H1 (cell line): ENCODE results near the gene ITGA11. TPM values are rescaled to one million over a fixed set of nuclear protein-coding genes. Genes with fewer than 3 reads are reported as not detected.

Experiments used
- CTCF ChIA-PET: fragments of 300-600 bp; sonication (Branson Sonifier 250); formaldehyde crosslinking; loops from one replicate; lab custom pipeline; 2021; ENCODE audit not compliant: partially characterized antibody; lab: Charles Lee
- POLR2A ChIA-PET: fragments of 300-600 bp; sonication (Branson Sonifier 250); formaldehyde crosslinking; loops from one replicate; lab custom pipeline; 2021; ENCODE audit warnings: inconsistent platforms; ENCODE audit not compliant: partially characterized antibody; lab: Charles Lee
- DNase-seq, 2 experiments: peaks; one replicate each; pipeline versions ENCODE4 v3.0.0 to v3.0.0-alpha.2; 2010 to 2022; ENCODE audit warnings: low spot score in 2 of 2, low read depth in 1 of 2, mixed read lengths in 1 of 2
- FAIRE-seq: peaks from 2 replicates; lab custom pipeline; 2011; peaks lifted over from hg19 to GRCh38; lab: Jason Lieb, UNC
- H2AFZ ChIP-seq: 2 replicates; pipeline ENCODE4 v1.8.1; 2012; ENCODE audit warnings: low read length, inconsistent platforms
- H2AK5ac ChIP-seq: 2 replicates; pipeline ENCODE4 v1.6.1; 2013; ENCODE audit warnings: low read depth, low read length
- H2BK120ac ChIP-seq: replicated peaks from 2 replicates; pipeline ENCODE3; 2013; ENCODE audit warnings: low read depth, low read length, inconsistent platforms
- H2BK12ac ChIP-seq: 2 replicates; pipeline ENCODE4 v1.6.1; 2013; ENCODE audit warnings: low read depth, low read length
- H2BK15ac ChIP-seq: 2 replicates; pipeline ENCODE4 v1.6.1; 2013; ENCODE audit warnings: low read length
- H2BK20ac ChIP-seq: 2 replicates; pipeline ENCODE4 v1.6.1; 2013; ENCODE audit warnings: low read length
- H2BK5ac ChIP-seq: 2 replicates; pipeline ENCODE4 v1.6.1; 2013; ENCODE audit warnings: low read depth, low read length
- H3K14ac ChIP-seq: 2 replicates; pipeline ENCODE4 v1.6.1; 2013; ENCODE audit warnings: inconsistent platforms; ENCODE audit not compliant: insufficient read length
- H3K18ac ChIP-seq: 2 replicates; pipeline ENCODE4 v1.6.1; 2013; ENCODE audit warnings: low read length; ENCODE audit errors: extremely low read depth
- H3K23ac ChIP-seq: 2 replicates; pipeline ENCODE4 v1.6.1; 2013; ENCODE audit warnings: inconsistent platforms; ENCODE audit not compliant: insufficient read length
- H3K23me2 ChIP-seq: 2 replicates; pipeline ENCODE4 v1.6.1; 2013; ENCODE audit warnings: low read depth, low read length
- H3K27ac ChIP-seq: 2 replicates; pipeline ENCODE4 v1.6.1; 2011; ENCODE audit warnings: low read depth, low read length, inconsistent platforms
- H3K27me3 ChIP-seq, 4 experiments: replicated peaks in 1 of 4; 1 replicate in 1 of 4; 2 replicates in 3 of 4; pipeline versions ENCODE4 v1.6.1 to v1.8.1; 2011 to 2013; ENCODE audit warnings: low read length in 3 of 4, mild to moderate bottlenecking in 3 of 4, inconsistent platforms in 2 of 4, mixed read lengths in 2 of 4, moderate library complexity in 1 of 4; ENCODE audit not compliant: control insufficient read depth in 3 of 4, insufficient read depth in 3 of 4; ENCODE audit errors: extremely low read depth in 1 of 4
- H3K36me3 ChIP-seq, 4 experiments: 2 replicates each; pipeline versions ENCODE4 v1.6.1 to v1.8.1; 2011 to 2013; ENCODE audit warnings: mild to moderate bottlenecking in 4 of 4, low read length in 3 of 4, moderate library complexity in 2 of 4, control low read depth in 1 of 4, inconsistent platforms in 1 of 4; ENCODE audit not compliant: insufficient read depth in 4 of 4, control insufficient read depth in 2 of 4
- H3K4ac ChIP-seq: replicated peaks from 2 replicates; pipeline ENCODE3; 2013; ENCODE audit warnings: low read length, low read depth, mixed read lengths, inconsistent platforms; ENCODE audit not compliant: insufficient read length
- H3K4me1 ChIP-seq, 4 experiments: replicated peaks in 1 of 4; 1 replicate in 1 of 4; 2 replicates in 3 of 4; pipeline versions ENCODE4 v1.6.1 to v1.8.1; 2011 to 2013; ENCODE audit warnings: low read length in 3 of 4, inconsistent platforms in 2 of 4, mixed read lengths in 1 of 4; ENCODE audit not compliant: insufficient read depth in 4 of 4, control insufficient read depth in 3 of 4
- H3K4me2 ChIP-seq, 2 experiments: 2 replicates each; pipeline versions ENCODE4 v1.6.1 to v1.8.1; 2011 to 2013; ENCODE audit warnings: low read depth in 2 of 2, low read length in 2 of 2, control low read depth in 1 of 2, inconsistent platforms in 1 of 2, mild to moderate bottlenecking in 1 of 2; ENCODE audit not compliant: insufficient read depth in 1 of 2
- H3K4me3 ChIP-seq, 4 experiments: fragments of 200-600, 300-600 bp in 1 of 4; sonication (generic), shearing (Covaris generic), sonication (Bioruptor Twin) in 1 of 4; 2 replicates each; pipeline versions ENCODE4 v1.5.1 to v1.8.1; 2011 to 2016; ENCODE audit warnings: low read length in 4 of 4, low read depth in 3 of 4, control low read depth in 2 of 4, inconsistent platforms in 2 of 4, mild to moderate bottlenecking in 2 of 4, mixed read lengths in 1 of 4, moderate library complexity in 1 of 4; ENCODE audit not compliant: insufficient read depth in 2 of 4; ENCODE audit errors: extremely low read depth in 1 of 4
- H3K56ac ChIP-seq: replicated peaks from 2 replicates; pipeline ENCODE3; 2013; ENCODE audit warnings: low read depth, mild to moderate bottlenecking, mixed read lengths, low read length, inconsistent platforms; ENCODE audit not compliant: insufficient read length
- H3K79me1 ChIP-seq: 2 replicates; pipeline ENCODE4 v1.6.1; 2013; ENCODE audit warnings: low read depth, low read length, control low read depth
- H3K79me2 ChIP-seq, 2 experiments: 2 replicates each; pipeline versions ENCODE4 v1.6.1 to v1.8.1; 2012 to 2013; ENCODE audit warnings: low read length in 2 of 2, mild to moderate bottlenecking in 2 of 2, inconsistent platforms in 1 of 2; ENCODE audit not compliant: insufficient read depth in 2 of 2, control insufficient read depth in 1 of 2
- H3K9ac ChIP-seq, 4 experiments: replicated peaks in 1 of 4; 1 replicate in 1 of 4; 2 replicates in 3 of 4; pipeline versions ENCODE4 v1.6.1 to v1.8.1; 2011 to 2013; ENCODE audit warnings: low read depth in 3 of 4, low read length in 3 of 4, control low read depth in 2 of 4, mild to moderate bottlenecking in 2 of 4, moderate library complexity in 2 of 4, inconsistent platforms in 1 of 4; ENCODE audit errors: extremely low read depth in 1 of 4
- H3K9me3 ChIP-seq, 2 experiments: 2 replicates each; pipeline versions ENCODE4 v1.6.1 to v1.8.1; 2012 to 2013; ENCODE audit warnings: mild to moderate bottlenecking in 2 of 2, moderate library complexity in 2 of 2, control low read depth in 1 of 2, inconsistent platforms in 1 of 2, low read depth in 1 of 2, low read length in 1 of 2, mixed read lengths in 1 of 2; ENCODE audit not compliant: insufficient read depth in 2 of 2
- H4K20me1 ChIP-seq, 2 experiments: replicated peaks in 1 of 2; 2 replicates each; pipeline versions ENCODE3 to v1.8.1; 2011 to 2013; ENCODE audit warnings: inconsistent platforms in 2 of 2, low read length in 2 of 2, mild to moderate bottlenecking in 1 of 2; ENCODE audit not compliant: insufficient read depth in 2 of 2, control insufficient read depth in 1 of 2
- H4K5ac ChIP-seq: 2 replicates; pipeline ENCODE4 v1.6.1; 2013; ENCODE audit warnings: low read length, low read depth, mixed read lengths, inconsistent platforms; ENCODE audit not compliant: insufficient read length
- H4K8ac ChIP-seq: 2 replicates; pipeline ENCODE4 v1.8.0; 2013; ENCODE audit warnings: mild to moderate bottlenecking, moderate library complexity, low read length, inconsistent platforms; ENCODE audit not compliant: insufficient read depth; ENCODE audit errors: extremely low read depth
- H4K91ac ChIP-seq: replicated peaks from 2 replicates; pipeline ENCODE3; 2013; ENCODE audit warnings: low read length, mixed read lengths, inconsistent platforms; ENCODE audit not compliant: insufficient read length
- EP300 ChIP-seq, 2 experiments: IDR thresholded peaks; 1 replicate in 1 of 2; 2 replicates in 1 of 2; pipeline ENCODE4 v1.6.1; 2011 to 2012; ENCODE audit warnings: low read depth in 2 of 2, low read length in 2 of 2, mild to moderate bottlenecking in 2 of 2, borderline replicate concordance in 1 of 2, inconsistent platforms in 1 of 2, moderate library complexity in 1 of 2
- HDAC2 ChIP-seq, 2 experiments: fragments of 300-600 bp in 1 of 2; sonication (generic) in 1 of 2; IDR thresholded peaks; 2 replicates each; pipeline ENCODE4 v1.6.1; 2011 to 2012; ENCODE audit warnings: low read depth in 2 of 2, low read length in 2 of 2, mild to moderate bottlenecking in 2 of 2, moderate library complexity in 2 of 2, borderline replicate concordance in 1 of 2, inconsistent platforms in 1 of 2
- RAD21 ChIP-seq, 2 experiments: IDR thresholded peaks in 1 of 2; conservative IDR thresholded peaks in 1 of 2; 2 replicates each; pipeline ENCODE4 v1.6.1; 2011; ENCODE audit warnings: low read depth in 2 of 2, low read length in 2 of 2, improper control_type of control experiment in 1 of 2, inconsistent platforms in 1 of 2, mild to moderate bottlenecking in 1 of 2, moderate library complexity in 1 of 2
- WGBS, 2 experiments: shearing (Covaris generic) in 1 of 2; methylation state at CpG; one replicate each; pipeline versions ENCODE4 v1.1.6 to v1.1.7; 2013 to 2015; ENCODE audit warnings: low lambda C conversion rate in 2 of 2, mixed read lengths in 2 of 2, inconsistent platforms in 1 of 2, low coverage in 1 of 2, missing lambda C conversion rate in 1 of 2; ENCODE audit not compliant: insufficient replicate concordance in 2 of 2, insufficient coverage in 1 of 2, insufficient read length in 1 of 2; ENCODE audit errors: extremely low coverage in 1 of 2, missing lambda C conversion rate in 1 of 2; 5-methylcytosine and 5-hydroxymethylcytosine counted together
- polyA plus RNA-seq, 7 experiments: library from polyadenylated mRNA; depleted of rRNA in 3 of 7; stranded (reverse) in 5 of 7; unstranded in 2 of 7; fragments of >200 nt in 5 of 7; fragments of 200-250 nt in 2 of 7; gene quantifications; 1 replicate in 5 of 7; 2 replicates in 1 of 7; 4 replicates in 1 of 7; pipeline versions ENCODE4 v1.2.1 to v1.2.3, GENCODE V29; 2011 to 2013; ENCODE audit warnings: missing spikeins in 2 of 7, mixed read lengths in 2 of 7
- total RNA-seq: library from RNA; stranded (reverse); fragmentation: NEBNext Ultra II Directional; extraction: Animal tissue kit (Norgen Biotek cat#: 25700); gene quantifications from 2 replicates; pipeline ENCODE4 v1.2.1, GENCODE V29; 2021

ITGA11 gene
- total and polyA plus RNA-seq, 2 of the 8 experiments (the other 6 are each of a cell fraction or from before 2014, with no cell fraction given): 0.05 to 0.06 TPM

DNA sequence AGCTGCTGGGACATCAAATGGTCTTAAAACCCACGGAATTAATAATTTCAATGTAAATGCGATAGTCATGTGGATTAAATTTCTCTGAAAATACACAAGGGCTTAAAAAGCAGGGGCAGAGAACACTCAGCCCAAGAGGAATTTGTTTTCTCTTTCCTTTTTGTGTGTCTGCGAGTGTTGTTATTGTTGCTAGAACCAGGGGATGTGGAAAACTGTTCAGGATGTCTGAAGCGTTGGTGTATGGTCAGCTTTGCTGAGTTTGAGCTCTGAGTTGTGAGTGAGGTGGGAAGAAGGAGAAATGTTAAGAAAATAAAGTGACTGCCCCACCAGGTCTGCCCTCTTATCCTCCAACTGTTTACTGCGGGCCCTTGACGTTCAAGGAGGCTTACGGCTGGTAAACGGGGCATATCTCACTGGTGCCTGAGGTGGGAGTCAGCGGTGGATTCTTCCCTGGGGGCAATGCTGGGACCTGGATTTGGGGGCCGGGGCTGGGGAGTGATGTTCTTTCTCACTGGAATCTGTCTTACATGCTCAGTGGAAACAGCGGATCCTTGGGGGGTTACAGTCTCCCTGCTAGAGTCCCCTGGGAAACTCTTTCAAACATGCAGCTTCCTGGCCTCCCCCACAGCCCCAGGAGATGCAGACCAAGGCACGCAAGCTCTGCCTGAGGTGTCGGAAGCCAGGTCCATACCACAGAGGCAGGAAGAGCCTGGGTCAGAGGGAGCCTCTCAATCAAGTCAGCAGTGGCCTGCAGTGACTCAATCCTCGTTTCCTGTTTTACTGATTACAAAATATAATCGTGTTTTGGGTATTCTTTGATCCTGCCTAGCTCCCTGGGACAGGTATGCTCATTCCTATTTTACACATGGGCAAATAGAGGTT is 41.8 kb downstream of the ITGA11 start:
- no peak overlapping the region for H2BK15ac ChIP-seq
- POLR2A ChIA-PET: interaction anchor here (1.0 to 1.4 kb wide), 2 partner anchors 23 to 117 kb away, joined by 3 read pairs; no protein-coding TSS in a partner anchor
- H4K91ac ChIP-seq: no peak overlapping the region
- no peak overlapping the region for H2BK20ac ChIP-seq
- H3K27me3 ChIP-seq: no peaks in the 10 kb centered on the region
- no peaks in the 10 kb centered on the region for H3K9me3 ChIP-seq
- no peak overlapping the region for H4K5ac ChIP-seq
- FAIRE-seq: no peak
- DNase-seq: peak in 1 of 2 experiments; percentile 20
- no peak overlapping the region for H2BK120ac ChIP-seq
- no peak overlapping the region for H3K4me3 ChIP-seq
- no peak overlapping the region for H2BK5ac ChIP-seq
- 81% methylated on average over 15 of the region's 15 CpGs; no CpG with 5 or more reads in 1 of the 2 experiments for WGBS, 2 experiments
- CTCF ChIA-PET: interaction anchor here (0.6 to 2.3 kb wide), 10 partner anchors 11 to 148 kb away, joined by 3 to 6 read pairs (median 4); no protein-coding TSS in a partner anchor
- H2AK5ac ChIP-seq: no peak overlapping the region
- H3K4ac ChIP-seq: no peak overlapping the region
- no peak overlapping the region for H2BK12ac ChIP-seq
- no peaks in the 10 kb centered on the region for H3K4me1 ChIP-seq
- H3K23me2 ChIP-seq: no peaks in the 10 kb centered on the region
- no peak overlapping the region for H2AFZ ChIP-seq
- no peak overlapping the region for H3K14ac ChIP-seq
- H3K4me2 ChIP-seq: no peak overlapping the region
- H4K8ac ChIP-seq: no peak overlapping the region
- H3K18ac ChIP-seq: no peak overlapping the region
- no peaks in the 10 kb centered on the region for H4K20me1 ChIP-seq
- no peak overlapping the region for H3K9ac ChIP-seq
- no peak overlapping the region for H3K23ac ChIP-seq
- no peak for TF ChIP-seq HDAC2 (IDR thresholded peaks at IDR 0.05; ENCODE audit: borderline replicate concordance in 1 of 2, low read depth in 2 of 2, low read length in 2 of 2)
- TF ChIP-seq RAD21 (IDR thresholded peaks at IDR 0.05 in 1 of 2, conservative IDR thresholded peaks at IDR 0.05 in 1 of 2; ENCODE audit: low read depth in 2 of 2, low read length in 2 of 2): no peak
- no peak for TF ChIP-seq EP300 (IDR thresholded peaks at IDR 0.05; ENCODE audit: borderline replicate concordance in 1 of 2, low read depth in 2 of 2, low read length in 2 of 2)
- no peaks in the 10 kb centered on the region for H3K79me1 ChIP-seq
- no peak overlapping the region for H3K27ac ChIP-seq
- H3K56ac ChIP-seq: no peak overlapping the region
- H3K79me2 ChIP-seq: no peaks in the 10 kb centered on the region
- H3K36me3 ChIP-seq: no peaks in the 10 kb centered on the region
